DOHH2 (cell line): Measurements from ENCODE around the gene KIAA1671.

Experiments used
- CTCF ChIP-seq: fragments of 200-600 bp; sonication (generic); IDR thresholded peaks from one replicate; pipeline ENCODE4 v1.5.1; 2014; ENCODE audit warnings: antibody characterized with exemption, mild to moderate bottlenecking, low read depth, low read length; ENCODE audit not compliant: poor library complexity, severe bottlenecking
- EZH2phosphoT487 ChIP-seq: fragments of 200-600 bp; sonication (generic); IDR thresholded peaks from 2 replicates; pipeline ENCODE4 v1.6.1; 2017; ENCODE audit warnings: borderline replicate concordance, mild to moderate bottlenecking, antibody characterized with exemption, low read length, moderate library complexity, mixed read lengths

GRCh38 chr22:24952837-24953383 is 394 bp downstream of the KIAA1671 start:
- no peak for TF ChIP-seq CTCF
- TF ChIP-seq EZH2phosphoT487, result no peak
